Stimulated activated CD8-positive, alpha-beta memory T cell treated with anti-CD3 and anti-CD28 coated beads, Interleukin-12 subunit alpha, Interleukin-12 subunit beta, amount 100 ng/mL, for 24 hours (primary cell): Measurements from ENCODE around the gene KCNA2.

Experiments used
- DNase-seq: peaks from one replicate; pipeline ENCODE4 v3.0.0-alpha.2; 2020; ENCODE audit errors: extremely low read depth

The KCNA2 gene

GRCh38 chr1:110602466-110602865, 3.7 kb downstream of the KCNA2 start:
- no peak for DNase-seq

GRCh38 chr1:110601332-110601731, 4.8 kb downstream of the KCNA2 start:
- no peak for DNase-seq

DNA sequence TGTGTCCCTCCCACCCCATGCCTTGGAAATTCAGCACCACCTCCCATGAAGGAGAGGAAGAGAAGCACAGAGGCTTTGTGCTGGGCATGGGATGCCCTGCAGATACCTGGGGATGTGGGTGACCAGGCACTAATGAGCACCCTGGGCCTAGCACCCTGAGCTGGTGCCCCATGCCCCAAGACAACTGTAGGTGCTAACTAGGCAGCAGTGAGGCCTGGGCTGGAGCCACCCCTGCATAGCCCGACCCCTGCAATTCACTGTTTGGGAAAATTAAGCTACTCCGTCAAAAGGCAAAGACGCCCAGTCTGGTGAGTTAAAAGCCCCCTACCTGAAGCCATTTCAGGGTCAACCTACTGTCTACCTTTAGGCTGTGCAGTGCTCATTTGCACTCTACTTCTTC, 5.4 kb downstream of the KCNA2 start:
- no peak for DNase-seq

DNA sequence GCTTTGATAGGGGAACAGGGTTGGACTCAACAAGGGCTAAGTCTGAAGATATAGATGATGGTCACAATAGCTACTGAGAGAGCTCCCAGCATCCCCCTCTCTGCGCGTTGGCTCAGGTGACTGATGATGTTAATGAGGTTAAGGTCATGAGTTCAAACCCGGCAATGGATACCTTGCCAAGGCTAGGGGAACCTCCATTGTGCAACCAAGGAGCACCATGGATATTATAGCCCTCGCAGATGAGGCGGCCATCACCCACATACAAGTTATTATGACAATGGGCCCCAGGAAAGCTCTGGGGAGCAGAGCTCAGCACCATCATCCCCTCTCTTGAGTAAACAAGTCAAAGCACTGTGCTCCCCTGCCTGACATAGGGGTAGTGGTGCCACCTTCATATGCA, 8.2 kb downstream of the KCNA2 start:
- no peak for DNase-seq

DNA sequence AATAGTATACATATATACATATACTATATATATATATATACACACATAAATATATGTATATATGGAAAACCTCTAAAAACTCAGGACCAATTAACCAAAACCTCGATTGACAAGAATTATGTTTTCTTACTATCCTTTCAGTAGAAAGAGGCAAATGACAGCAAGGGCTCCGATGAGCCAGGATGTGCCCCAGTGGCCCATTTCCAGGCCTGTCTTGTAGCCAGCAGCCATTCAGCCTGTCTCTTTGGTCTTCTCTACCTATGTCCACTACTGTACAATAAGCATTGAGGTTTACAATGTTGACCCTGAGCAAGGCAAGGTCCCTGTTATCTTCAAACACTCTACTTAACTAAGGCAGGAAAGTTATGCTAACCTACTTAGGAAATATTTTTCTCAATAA, 9.8 kb downstream of the KCNA2 start:
- DNase-seq = no peak

DNA sequence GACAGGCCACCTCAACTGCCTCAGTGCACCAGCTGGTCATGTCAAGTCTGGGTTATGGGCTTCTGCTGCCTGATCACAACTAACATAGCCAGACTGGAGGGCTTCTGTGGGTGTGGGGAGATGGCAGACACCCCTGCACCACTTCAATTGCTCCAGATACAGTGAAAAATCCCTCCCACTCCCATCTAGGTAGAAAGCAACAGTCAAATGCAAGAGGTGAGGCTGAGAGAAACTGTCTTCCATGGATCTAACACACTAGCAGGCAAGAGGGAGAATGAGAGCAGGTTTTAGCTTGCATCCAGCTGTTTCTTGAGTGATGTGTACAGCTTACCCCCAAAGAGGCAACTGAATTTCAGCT, 10.8 kb downstream of the KCNA2 start:
- no peak for DNase-seq

DNA sequence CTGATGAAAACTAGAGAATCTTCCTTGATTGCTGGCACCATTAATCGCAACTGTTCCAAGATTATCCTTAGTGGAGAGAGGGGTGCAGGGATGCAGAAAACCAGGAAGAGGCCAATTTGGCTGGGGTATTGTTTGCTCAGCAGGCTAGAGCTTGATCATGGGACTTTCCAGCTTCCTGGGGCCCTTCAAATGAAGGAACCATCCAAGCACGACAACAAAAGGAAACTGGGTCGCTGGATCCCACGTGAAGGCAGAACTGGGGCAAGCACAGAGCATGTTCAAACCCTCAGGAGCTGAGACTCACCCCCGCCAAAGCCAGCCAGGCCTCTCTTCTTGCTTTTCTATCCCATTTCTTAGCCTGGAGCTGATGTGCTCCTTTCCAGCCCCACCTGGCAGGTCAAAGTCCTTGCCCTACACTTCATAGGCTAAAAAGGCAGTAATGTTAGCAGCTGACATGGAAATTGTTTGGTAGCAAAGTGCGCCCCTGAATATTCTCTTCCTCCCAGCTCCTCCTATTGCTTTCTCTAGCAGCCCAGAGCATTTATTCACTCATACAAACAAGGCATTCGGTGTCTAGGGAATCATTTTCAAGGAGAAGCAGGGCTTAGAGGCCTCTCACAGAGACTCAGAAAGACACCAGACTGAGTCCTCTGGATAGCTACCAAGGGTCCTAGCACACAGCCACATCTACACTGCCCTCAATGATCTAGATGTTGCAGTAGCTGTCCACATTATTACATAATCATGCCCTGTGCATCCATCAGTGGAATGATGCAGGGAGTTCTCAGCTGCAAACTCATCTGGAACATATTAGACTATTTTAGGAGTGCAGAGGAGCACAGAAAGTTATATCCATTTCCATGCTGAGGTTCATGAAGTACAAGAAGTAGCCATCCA, 11.5 kb downstream of the KCNA2 start:
- no peak for DNase-seq

DNA sequence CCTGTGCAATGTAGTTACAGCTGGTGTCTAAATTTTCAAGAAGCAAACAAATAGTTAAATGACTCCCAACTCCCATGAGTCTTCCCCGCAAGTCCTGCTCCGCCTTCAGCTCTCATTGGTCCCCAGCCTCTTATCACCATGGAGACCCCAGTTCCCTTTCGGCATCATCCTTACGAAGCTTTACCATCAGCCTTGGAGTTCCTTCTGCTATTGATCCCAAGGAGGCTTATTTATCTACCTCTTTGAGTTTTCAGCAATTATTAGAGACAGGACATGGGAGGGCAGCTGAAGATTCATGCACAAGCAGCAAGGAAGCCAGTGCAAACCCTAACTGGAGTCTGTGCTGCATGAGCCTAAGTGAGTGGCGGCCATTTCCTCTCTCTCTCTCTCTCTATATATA, 12.3 kb downstream of the KCNA2 start:
- no peak for DNase-seq

- no peak for DNase-seq
These were observed 14.2 kb downstream of the KCNA2 start for GRCh38 chr1:110591956-110592355.

DNA sequence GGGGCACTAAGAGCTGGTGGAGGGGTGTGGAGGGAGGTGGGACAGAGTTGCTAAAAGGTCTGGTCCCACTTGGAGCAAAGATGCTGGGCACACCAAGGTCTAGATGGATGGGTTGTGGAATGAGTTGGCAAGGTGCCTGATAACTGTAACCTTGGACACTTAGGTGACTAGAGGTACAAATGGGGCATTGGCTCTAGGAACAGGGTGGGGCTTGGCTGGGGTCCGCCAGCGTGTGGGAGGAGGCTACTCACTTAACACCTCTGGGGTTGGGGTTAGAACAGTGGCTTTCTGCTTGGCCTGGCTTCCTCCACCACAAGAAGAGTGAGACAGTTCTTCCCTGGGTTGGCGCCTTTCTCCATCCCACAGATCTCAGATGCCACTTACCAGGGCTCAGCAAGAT, 17.2 kb downstream of the KCNA2 start:
- no peak for DNase-seq

DNA sequence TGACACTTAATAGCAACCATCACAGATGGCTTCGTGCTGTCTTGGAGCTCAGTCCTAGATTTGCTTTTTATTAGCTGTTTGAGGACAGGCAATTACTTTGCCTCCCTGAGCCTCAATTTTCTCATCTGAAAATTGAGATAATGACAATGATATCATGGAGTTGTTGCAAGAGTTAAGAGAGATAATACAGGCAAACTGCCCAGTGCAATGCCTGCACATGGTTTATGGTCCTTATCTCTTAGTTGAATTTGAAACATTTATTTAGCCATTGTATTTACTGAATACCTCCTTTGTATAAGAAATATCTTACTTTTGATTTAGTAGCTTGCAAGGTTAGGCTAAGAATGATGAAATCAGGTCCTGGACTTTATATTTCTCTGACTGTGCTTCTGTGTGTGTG, 17.7 kb downstream of the KCNA2 start:
- no peak for DNase-seq

DNA sequence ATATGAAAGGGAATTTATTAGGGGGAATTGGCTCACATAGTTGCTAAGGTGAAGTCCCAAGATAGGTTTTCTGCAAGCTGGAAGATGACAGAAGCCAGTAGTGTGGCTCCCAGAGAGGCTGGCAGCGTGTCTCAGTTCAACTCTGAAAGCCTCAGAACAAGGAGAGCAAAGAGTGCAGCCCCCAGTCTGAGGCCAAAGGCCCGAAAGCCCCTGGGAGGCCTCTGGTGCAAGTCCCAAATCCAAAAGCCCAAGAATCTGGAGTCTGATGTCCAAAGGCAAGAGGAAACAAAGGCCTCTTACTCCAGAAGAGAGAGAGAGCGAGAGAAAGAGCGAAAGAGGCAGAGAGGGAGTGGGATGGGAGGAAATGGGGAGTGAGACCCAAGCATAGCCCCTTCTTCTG, 18.3 kb downstream of the KCNA2 start:
- DNase-seq = no peak

GRCh38 chr1:110585481-110585880, 20.7 kb downstream of the KCNA2 start:
- DNase-seq = no peak

- DNase-seq = no peak
These were observed 22.1 kb downstream of the KCNA2 start for GRCh38 chr1:110584045-110584444.

DNA sequence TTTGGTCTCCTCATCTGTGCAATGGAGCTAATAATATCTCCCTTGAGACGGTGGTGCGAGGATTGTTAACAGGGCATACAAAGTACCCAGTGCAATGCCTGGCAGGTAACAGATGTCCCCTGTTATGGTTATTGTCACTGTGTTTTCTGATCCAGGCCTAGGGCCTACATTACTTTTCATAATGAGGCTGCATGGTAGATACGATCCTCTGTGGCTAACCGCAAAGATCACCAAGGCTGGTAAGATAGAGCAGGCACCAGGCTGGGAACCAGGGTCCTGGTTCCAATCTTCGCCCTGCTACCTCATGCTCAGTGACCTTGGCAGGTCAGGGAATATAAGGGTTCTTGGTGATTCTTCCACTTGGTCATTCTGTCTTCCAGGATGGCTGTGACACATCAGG, 22.7 kb downstream of the KCNA2 start:
- DNase-seq = no peak

GRCh38 chr1:110582378-110582777, 23.8 kb downstream of the KCNA2 start:
- no peak for DNase-seq

DNA sequence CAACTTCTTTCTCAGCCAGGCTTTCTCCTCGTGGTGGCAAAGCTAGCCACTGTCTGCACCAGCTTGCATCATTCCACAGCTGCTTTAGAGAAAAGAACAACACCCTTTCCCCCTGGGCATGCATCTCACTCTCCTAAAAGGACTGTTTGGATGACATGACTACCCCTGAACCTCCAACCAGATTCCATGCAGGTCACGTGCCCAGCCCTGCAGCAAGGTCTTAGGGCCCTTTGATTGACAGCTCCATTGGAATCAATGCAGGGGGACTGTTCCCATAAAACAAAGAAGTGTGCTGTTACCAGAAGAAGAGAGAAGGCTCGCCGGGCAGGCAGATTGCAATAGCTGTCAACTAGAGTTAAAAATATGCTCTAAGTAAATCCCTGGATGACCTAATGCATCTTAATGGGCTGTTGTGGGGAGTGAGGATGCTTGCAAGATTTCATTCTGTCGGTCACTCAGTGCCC, 24.4 kb downstream of the KCNA2 start:
- DNase-seq = no peak

- DNase-seq = no peak
These were observed 25.9 kb downstream of the KCNA2 start for GRCh38 chr1:110580244-110580643.

GRCh38 chr1:110579460-110579859, 26.7 kb downstream of the KCNA2 start:
- DNase-seq = no peak

DNA sequence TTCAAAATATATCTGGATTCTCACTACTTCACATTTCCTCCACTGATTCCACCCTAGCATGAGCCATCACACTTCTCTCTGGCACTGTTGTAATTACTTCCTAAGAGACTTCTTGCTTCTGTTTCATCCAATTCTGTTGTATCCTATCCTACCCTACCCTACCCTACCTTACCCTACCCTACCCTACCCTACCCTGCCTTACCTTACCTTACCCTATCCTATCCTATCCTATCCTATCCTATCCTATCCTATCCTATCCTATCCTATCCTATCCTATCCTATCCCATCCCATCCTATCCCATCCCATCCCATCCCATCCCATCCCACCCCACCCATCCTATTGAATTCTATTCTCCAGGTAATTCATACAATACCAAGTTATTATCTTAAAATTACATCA, 29.7 kb downstream of the KCNA2 start:
- DNase-seq = no peak

GRCh38 chr1:110573314-110573713, 32.8 kb downstream of the KCNA2 start:
- DNase-seq = no peak

GRCh38 chr1:110572751-110573150, 33.4 kb downstream of the KCNA2 start:
- no peak for DNase-seq

DNA sequence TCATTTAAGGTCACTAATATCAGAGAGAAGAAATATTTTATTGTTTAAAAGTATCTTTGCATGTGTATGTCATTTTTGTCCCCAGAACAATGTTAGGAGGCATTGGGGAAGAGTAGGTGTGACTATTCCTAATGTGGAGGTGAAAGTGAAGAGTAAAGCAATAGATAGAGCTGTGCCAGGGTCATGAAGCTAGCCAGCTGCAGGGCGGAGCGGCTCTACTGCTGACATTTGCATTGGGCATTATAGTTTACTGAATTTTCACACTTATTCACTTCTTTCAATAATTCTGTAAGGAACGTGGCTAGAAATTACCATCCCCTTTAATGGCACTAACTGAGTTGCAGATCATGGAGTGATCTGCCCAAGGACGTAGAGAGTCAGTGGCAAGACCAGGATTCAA, 35.3 kb downstream of the KCNA2 start:
- no peak for DNase-seq

GRCh38 chr1:110570307-110570706, 35.9 kb downstream of the KCNA2 start:
- DNase-seq = no peak
